Neural crest cell (in vitro differentiated cells): ENCODE data around the gene MRM2. TPM values are rescaled to one million over a fixed set of nuclear protein-coding genes. Genes with fewer than 3 reads are reported as not detected.

Source experiments
- DNase-seq: peaks from one replicate; pipeline ENCODE4 v3.0.0; 2021; ENCODE audit warnings: low read depth, mixed read lengths, low spot score
- H3K27ac Mint-ChIP-seq: one replicate; pipeline ENCODE4 v1.8.0; 2021; ENCODE audit warnings: mild to moderate bottlenecking, mixed read lengths; ENCODE audit not compliant: unreplicated experiment
- H3K27me3 Mint-ChIP-seq: 2 replicates; pipeline ENCODE4 v1.8.0; 2021; ENCODE audit warnings: low read depth, mild to moderate bottlenecking, mixed read lengths
- H3K36me3 Mint-ChIP-seq: 2 replicates; pipeline ENCODE4 v1.8.0; 2021; ENCODE audit warnings: low read depth, mild to moderate bottlenecking, mixed read lengths
- H3K4me1 Mint-ChIP-seq: 2 replicates; pipeline ENCODE4 v1.8.0; 2021; ENCODE audit warnings: mixed read lengths
- H3K4me3 Mint-ChIP-seq: one replicate; pipeline ENCODE4 v1.8.0; 2021; ENCODE audit warnings: mild to moderate bottlenecking, mixed read lengths
- H3K9me3 Mint-ChIP-seq: 2 replicates; pipeline ENCODE4 v1.8.0; 2021; ENCODE audit warnings: mixed read lengths
- CTCF ChIP-seq: fragments of 200-600 bp; sonication (generic); conservative IDR thresholded peaks from 2 replicates; pipeline ENCODE4 v1.5.0; 2021; ENCODE audit warnings: antibody characterized with exemption, mild to moderate bottlenecking
- long read RNA-seq: library from polyadenylated mRNA; unstranded; transcript quantifications from one replicate; pipeline ENCODE4 v2.0.0, GENCODE V29; 2020
- total RNA-seq: library from RNA; stranded (reverse); gene quantifications from 2 replicates; pipeline ENCODE4 v1.2.1, GENCODE V29; 2021

MRM2 gene
- 45.1 and 48.5 TPM in 2 replicates for total RNA-seq
- long read RNA-seq, transcript MRM2-201 (3 exons, 1,601 nt) = major isoform, 69 of 196 reads
- long read RNA-seq, transcript MRM2-205 (4 exons, 2,511 nt) = minor isoform, 16 of 196 reads
- long read RNA-seq, partial matches to known transcripts = 31 of 196 reads
- long read RNA-seq, other reads (novel, unspliced or antisense) = 79 of 196 reads

GRCh38 chr7:2241580-2242540, at the start of gene MRM2, which contains the start of gene NUDT1:
Gene MRM2 (minus strand): TSS chr7:2242205. CDS start chr7:2242169, 36 bp downstream.
Gene NUDT1 (plus strand): TSS chr7:2242226. CDS start chr7:2244575, 2,349 bp downstream.
- Mint-ChIP-seq H3K27me3 (no peaks in the 10 kb centered on the region), H3K36me3 (no peaks in the 10 kb centered on the region), H3K4me1 (peaks cover 16% of the 10 kb centered on the region), H3K9me3 (no peaks in the 10 kb centered on the region), H3K4me3 (peak within 1 kb of the TSS; percentile 94), H3K27ac (peak within 1 kb of the TSS; percentile 97)
- DNase-seq = peak; percentile 80
- TF ChIP-seq CTCF = no peak

DNA sequence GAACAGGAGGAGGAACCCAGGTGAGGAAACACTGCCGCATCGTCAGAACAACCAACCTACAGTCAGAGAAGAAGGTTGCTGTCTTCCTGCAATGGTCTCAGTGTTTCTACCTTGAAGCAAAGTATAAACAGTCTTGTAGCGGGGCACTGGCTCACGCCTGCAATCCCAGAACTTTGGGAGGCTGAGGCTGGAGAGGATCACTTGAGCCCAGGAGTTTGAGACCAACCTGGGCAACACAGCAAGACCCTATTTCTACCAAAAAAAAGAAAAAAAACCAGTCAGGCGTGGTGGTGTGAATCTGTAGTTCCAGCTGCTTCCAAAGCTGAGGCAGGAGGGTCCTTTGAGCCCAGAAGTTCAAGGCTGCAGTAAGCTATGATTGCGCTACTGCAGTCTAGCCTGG, 48.9 kb upstream of the MRM2 start:
- TF ChIP-seq CTCF = no peak
- no peak overlapping the region for H3K4me3 Mint-ChIP-seq
- H3K4me1 Mint-ChIP-seq = no peaks in the 10 kb centered on the region
- H3K36me3 Mint-ChIP-seq = no peaks in the 10 kb centered on the region
- DNase-seq = no peak
- H3K27ac Mint-ChIP-seq = no peak overlapping the region
- H3K9me3 Mint-ChIP-seq = no peaks in the 10 kb centered on the region
- no peaks in the 10 kb centered on the region for H3K27me3 Mint-ChIP-seq

DNA sequence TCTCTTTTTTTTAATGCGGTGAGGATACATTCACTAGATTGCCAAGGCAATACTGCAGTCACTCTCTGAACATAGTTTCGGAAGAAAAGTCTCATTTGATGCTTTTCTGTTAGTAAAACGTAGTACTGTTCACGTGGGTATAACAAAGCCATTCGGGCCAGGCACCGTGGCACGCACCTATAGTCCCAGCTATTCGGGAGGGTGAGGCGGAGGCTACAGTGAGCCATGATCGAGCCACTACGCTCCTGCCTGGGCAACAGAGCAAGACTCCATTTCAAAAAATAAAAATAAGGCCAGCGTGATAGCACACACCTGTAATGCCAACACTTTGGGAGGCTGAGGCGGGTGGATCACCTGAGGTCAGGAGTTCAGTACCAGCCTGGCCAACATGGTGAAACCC, 47.6 kb upstream of the MRM2 start:
- Mint-ChIP-seq H3K4me3 (no peak overlapping the region), H3K27me3 (no peaks in the 10 kb centered on the region), H3K4me1 (no peaks in the 10 kb centered on the region), H3K36me3 (no peaks in the 10 kb centered on the region), H3K27ac (no peak overlapping the region), H3K9me3 (no peaks in the 10 kb centered on the region)
- no peak for DNase-seq
- no peak for TF ChIP-seq CTCF

DNA sequence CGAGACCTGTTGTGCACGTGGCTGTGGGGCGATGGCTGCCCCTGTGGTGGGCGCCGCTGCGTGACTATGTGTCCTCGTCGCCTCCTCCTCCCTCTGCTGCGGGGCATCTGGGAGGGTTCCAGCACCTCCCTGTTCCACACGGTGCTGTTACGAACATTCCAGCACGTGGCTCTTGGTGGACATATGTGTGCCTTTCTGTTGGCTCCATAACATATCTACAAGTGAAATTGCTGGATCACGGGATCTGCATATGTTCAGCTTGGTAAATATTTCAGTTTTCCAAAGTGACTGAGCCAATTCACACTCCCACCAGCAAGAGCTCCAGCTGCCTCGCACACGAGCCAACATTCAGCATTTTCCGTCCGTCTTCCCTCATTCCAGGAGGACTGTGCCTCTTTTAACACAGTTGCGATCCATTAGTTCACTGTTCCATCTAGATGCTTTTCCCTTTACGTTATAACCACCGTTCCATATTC, 47.1 kb upstream of the MRM2 start:
- Mint-ChIP-seq H3K4me3 (no peak overlapping the region), H3K36me3 (no peaks in the 10 kb centered on the region), H3K4me1 (no peaks in the 10 kb centered on the region), H3K9me3 (no peaks in the 10 kb centered on the region), H3K27ac (no peak overlapping the region), H3K27me3 (no peaks in the 10 kb centered on the region)
- TF ChIP-seq CTCF = no peak
- DNase-seq = no peak

GRCh38 chr7:2288503-2288902, 46.5 kb upstream of the MRM2 start:
- H3K9me3 Mint-ChIP-seq = no peaks in the 10 kb centered on the region
- no peak for DNase-seq
- H3K27me3 Mint-ChIP-seq = no peaks in the 10 kb centered on the region
- no peaks in the 10 kb centered on the region for H3K4me1 Mint-ChIP-seq
- no peak overlapping the region for H3K27ac Mint-ChIP-seq
- no peak for TF ChIP-seq CTCF
- no peak overlapping the region for H3K4me3 Mint-ChIP-seq
- no peaks in the 10 kb centered on the region for H3K36me3 Mint-ChIP-seq
